ENCODE data around the gene SKAP1. TPM values are rescaled to one million over a fixed set of nuclear protein-coding genes. Genes with fewer than 3 reads are reported as not detected.

SKAP1 gene
- total and polyA plus RNA-seq, 2 of the 13 experiments (the other 11 are each of a cell fraction or from before 2014, with no cell fraction given) = 0.21 TPM; not detected in 1

GRCh38 chr17:48153691-48154358 lies 276.2 kb downstream of the SKAP1 start (continued):
- TF ChIP-seq, protein P1, sequence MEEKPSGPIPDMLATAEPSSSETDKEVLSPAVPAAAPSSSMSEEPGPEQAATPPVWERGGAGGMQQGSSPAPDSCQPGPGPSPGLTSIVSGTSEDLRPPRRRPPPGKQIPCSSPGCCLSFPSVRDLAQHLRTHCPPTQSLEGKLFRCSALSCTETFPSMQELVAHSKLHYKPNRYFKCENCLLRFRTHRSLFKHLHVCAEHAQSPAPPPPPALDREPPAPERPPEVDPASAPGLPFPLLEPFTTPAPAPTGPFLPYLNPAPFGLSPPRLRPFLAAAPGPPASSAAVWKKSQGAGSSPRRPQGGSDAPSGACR (CRISPR knock-in tag; IDR thresholded peaks at IDR 0.05) = no peak
- TF ChIP-seq ZGPAT (CRISPR knock-in tag; IDR thresholded peaks at IDR 0.05) = peak; percentile 38; the same call in 1 of the 2 replicates
- peak; percentile 79 for TF ChIP-seq RAD51 (IDR thresholded peaks at IDR 0.05; ENCODE audit: borderline replicate concordance)
- TF ChIP-seq HDAC2 (CRISPR knock-in tag; IDR thresholded peaks at IDR 0.05) = no peak
- TF ChIP-seq NCOR1 (IDR thresholded peaks at IDR 0.05; ENCODE audit: borderline replicate concordance, low read length) = peak; percentile 58; the same call in 1 of the 2 replicates
- peak; percentile 34; the same call in 1 of the 2 replicates for TF ChIP-seq SPEN (CRISPR knock-in tag; IDR thresholded peaks at IDR 0.05; ENCODE audit: low read depth)
- TF ChIP-seq SOX6 (IDR thresholded peaks at IDR 0.05) = no peak
- TF ChIP-seq SOX6 (CRISPR knock-in tag; IDR thresholded peaks at IDR 0.05) = peak; percentile 55
- no peak for TF ChIP-seq ZFP62 (CRISPR knock-in tag; IDR thresholded peaks at IDR 0.05)
- TF ChIP-seq RARA (CRISPR knock-in tag; IDR thresholded peaks at IDR 0.05) = peak; percentile 70
- TF ChIP-seq, protein P2, sequence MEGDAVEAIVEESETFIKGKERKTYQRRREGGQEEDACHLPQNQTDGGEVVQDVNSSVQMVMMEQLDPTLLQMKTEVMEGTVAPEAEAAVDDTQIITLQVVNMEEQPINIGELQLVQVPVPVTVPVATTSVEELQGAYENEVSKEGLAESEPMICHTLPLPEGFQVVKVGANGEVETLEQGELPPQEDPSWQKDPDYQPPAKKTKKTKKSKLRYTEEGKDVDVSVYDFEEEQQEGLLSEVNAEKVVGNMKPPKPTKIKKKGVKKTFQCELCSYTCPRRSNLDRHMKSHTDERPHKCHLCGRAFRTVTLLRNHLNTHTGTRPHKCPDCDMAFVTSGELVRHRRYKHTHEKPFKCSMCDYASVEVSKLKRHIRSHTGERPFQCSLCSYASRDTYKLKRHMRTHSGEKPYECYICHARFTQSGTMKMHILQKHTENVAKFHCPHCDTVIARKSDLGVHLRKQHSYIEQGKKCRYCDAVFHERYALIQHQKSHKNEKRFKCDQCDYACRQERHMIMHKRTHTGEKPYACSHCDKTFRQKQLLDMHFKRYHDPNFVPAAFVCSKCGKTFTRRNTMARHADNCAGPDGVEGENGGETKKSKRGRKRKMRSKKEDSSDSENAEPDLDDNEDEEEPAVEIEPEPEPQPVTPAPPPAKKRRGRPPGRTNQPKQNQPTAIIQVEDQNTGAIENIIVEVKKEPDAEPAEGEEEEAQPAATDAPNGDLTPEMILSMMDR (CRISPR knock-in tag; IDR thresholded peaks at IDR 0.05) = peak; percentile 63
- 0 out of 2 replicates have a peak, but pooled peaks have one; percentile 21 for TF ChIP-seq ZNF629 (CRISPR knock-in tag; conservative IDR thresholded peaks at IDR 0.05)

Data from HepG2 (cell line).